ENCODE data around the gene STARD4. TPM values are rescaled to one million over a fixed set of nuclear protein-coding genes. Genes with fewer than 3 reads are reported as not detected.

STARD4 gene
- total and polyA plus RNA-seq, 8 donors: 4.4 to 45.5 (median 11.9) TPM

DNA sequence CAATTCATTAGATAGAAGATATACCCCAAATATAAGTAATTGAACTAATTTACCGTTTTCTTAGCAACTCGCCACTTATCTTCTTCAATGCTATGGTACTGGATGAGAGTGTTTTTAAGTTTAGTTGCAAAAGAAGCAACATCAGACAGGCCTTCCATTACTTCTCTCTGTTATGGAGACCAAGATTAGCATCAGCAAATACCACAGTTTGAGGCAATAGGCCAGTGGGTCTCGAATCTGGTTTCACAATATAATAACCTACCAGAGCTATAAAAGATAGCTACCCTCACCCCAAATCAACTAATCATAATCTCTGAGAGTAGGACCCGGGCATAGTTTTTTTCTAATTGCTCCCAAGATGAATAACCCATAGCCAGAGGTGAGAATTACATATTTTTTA lies 5.1 kb downstream of the STARD4 start:
- WGBS, 5 donors: 82 to 89% (median 84%) methylated on average over 4 of the region's 4 CpGs
- Histone ChIP-seq H3K36me3 (peaks cover 0 to 3% (median 0%) of the 10 kb centered on the region in 4 donors), H3K27me3 (no peaks in the 10 kb centered on the region), H3K4me3 (no peak overlapping the region), H3K4me1 (peaks cover 0 to 41% (median 28%) of the 10 kb centered on the region in 4 donors), H3K27ac (no peak overlapping the region), H3K9me3 (no peaks in the 10 kb centered on the region)
- intact Hi-C loops (cut with DNase I; ENCODE audit: low total_unique reads): no loop called here
- TF ChIP-seq POLR2AphosphoS5 (IDR thresholded peaks at IDR 0.05): no peak
- TF ChIP-seq EP300 (IDR thresholded peaks at IDR 0.05): no peak
- TF ChIP-seq, protein P1, sequence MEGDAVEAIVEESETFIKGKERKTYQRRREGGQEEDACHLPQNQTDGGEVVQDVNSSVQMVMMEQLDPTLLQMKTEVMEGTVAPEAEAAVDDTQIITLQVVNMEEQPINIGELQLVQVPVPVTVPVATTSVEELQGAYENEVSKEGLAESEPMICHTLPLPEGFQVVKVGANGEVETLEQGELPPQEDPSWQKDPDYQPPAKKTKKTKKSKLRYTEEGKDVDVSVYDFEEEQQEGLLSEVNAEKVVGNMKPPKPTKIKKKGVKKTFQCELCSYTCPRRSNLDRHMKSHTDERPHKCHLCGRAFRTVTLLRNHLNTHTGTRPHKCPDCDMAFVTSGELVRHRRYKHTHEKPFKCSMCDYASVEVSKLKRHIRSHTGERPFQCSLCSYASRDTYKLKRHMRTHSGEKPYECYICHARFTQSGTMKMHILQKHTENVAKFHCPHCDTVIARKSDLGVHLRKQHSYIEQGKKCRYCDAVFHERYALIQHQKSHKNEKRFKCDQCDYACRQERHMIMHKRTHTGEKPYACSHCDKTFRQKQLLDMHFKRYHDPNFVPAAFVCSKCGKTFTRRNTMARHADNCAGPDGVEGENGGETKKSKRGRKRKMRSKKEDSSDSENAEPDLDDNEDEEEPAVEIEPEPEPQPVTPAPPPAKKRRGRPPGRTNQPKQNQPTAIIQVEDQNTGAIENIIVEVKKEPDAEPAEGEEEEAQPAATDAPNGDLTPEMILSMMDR (IDR thresholded peaks at IDR 0.05): no peak
- TF ChIP-seq POLR2A (IDR thresholded peaks at IDR 0.05): no peak
- DNase-seq: no peak

DNA sequence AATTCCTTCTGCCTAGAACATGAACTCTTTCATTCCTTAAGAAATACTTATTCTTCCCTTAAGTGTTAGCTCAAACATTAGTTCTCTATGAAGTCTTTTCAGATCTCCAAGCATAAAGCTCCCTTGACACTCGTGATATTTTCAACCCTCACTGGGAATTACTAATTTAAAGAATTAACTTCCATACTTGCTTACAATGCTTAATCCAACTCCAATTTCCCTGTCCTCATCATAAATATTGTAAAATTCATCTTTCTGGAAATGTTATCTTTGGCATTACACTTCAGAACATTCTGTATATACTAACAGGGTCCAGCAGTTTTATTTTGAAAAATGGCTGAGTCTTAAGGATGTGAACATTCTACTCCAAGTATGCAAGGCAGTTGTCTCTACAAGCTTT lies 7.2 kb downstream of the STARD4 start:
- H3K27ac ChIP-seq: no peak overlapping the region
- WGBS, 5 donors: 62 to 88% (median 70%) methylated on average over 1 of the region's 1 CpG

DNA sequence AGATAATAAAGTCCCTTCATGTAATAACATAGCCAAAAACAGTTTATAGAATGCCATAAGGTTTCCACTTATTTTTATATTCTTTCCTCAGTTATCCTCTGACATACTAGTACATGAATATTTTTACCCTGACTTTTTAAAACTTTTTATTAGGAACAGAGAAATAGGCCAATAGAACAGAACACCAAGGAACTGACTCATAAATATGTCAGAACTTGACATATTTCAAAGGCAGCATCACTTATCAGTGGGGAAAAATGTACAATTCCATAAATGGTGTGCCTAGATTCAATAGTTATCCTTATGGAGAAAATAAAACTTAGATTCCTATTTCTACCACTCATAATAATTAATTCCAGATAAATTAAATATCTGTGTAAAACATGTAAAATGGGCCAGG lies 9.4 kb downstream of the STARD4 start:
- no peak for DNase-seq
- TF ChIP-seq EP300 (IDR thresholded peaks at IDR 0.05): no peak
- no peak for TF ChIP-seq POLR2A (IDR thresholded peaks at IDR 0.05)
- TF ChIP-seq, protein P1 (IDR thresholded peaks at IDR 0.05): no peak
- no peak for TF ChIP-seq POLR2AphosphoS5 (IDR thresholded peaks at IDR 0.05)
- H3K9me3 ChIP-seq: no peaks in the 10 kb centered on the region
- no peak overlapping the region for H3K27ac ChIP-seq
- H3K36me3 ChIP-seq: peaks cover 0 to 42% (median 23%) of the 10 kb centered on the region in 4 donors
- H3K4me3 ChIP-seq: no peak overlapping the region
- intact Hi-C loops (cut with DNase I; ENCODE audit: low total_unique reads): no loop called here
- H3K27me3 ChIP-seq: no peaks in the 10 kb centered on the region
- peaks cover 0 to 6% (median 2%) of the 10 kb centered on the region in 4 donors for H3K4me1 ChIP-seq

More for the DNA sequence above, 7.2 kb downstream of the STARD4 start:
- no peak overlapping the region for H3K4me3 ChIP-seq
- H3K27me3 ChIP-seq: no peaks in the 10 kb centered on the region
- H3K36me3 ChIP-seq: peaks cover 0 to 21% (median 8%) of the 10 kb centered on the region in 4 donors
- H3K4me1 ChIP-seq: peaks cover 0 to 25% (median 11%) of the 10 kb centered on the region in 4 donors
- TF ChIP-seq POLR2A (IDR thresholded peaks at IDR 0.05): no peak
- TF ChIP-seq POLR2AphosphoS5 (IDR thresholded peaks at IDR 0.05): no peak
- no peak for TF ChIP-seq EP300 (IDR thresholded peaks at IDR 0.05)
- TF ChIP-seq, protein P1 (IDR thresholded peaks at IDR 0.05): no peak
- H3K9me3 ChIP-seq: no peaks in the 10 kb centered on the region
- intact Hi-C loops (cut with DNase I; ENCODE audit: low total_unique reads): no loop called here
- peak in 1 of 2 donors; percentile 26 for DNase-seq

DNA sequence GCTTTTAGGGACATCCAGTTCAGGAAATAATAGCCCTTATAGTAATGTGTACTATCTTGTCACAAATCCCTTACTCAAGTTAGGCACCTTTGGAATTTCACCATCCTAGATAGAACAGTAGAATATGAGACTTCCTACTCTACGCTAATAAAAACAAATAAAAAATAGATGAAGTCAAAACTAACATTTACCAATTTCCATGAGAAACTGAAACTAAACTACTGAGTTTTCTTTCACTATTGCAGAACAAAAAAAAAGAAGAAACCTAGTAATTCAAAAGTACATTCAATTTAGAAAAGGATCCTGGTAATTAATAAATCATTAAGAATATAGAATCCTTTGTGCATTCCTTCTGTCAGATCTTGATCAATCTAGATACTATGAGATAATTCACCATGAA lies 14.0 kb downstream of the STARD4 start:
- intact Hi-C loops (cut with DNase I; ENCODE audit: low total_unique reads): no loop called here
- Histone ChIP-seq H3K27me3 (no peaks in the 10 kb centered on the region), H3K4me1 (no peaks in the 10 kb centered on the region), H3K27ac (no peak overlapping the region), H3K36me3 (peaks cover 0 to 44% (median 23%) of the 10 kb centered on the region in 4 donors), H3K4me3 (no peak overlapping the region), H3K9me3 (no peaks in the 10 kb centered on the region)
- DNase-seq: no peak
- 58 to 71% (median 62%) methylated on average over 1 of the region's 1 CpG for WGBS, 5 donors
- TF ChIP-seq POLR2A (IDR thresholded peaks at IDR 0.05) (no peak), POLR2AphosphoS5 (IDR thresholded peaks at IDR 0.05) (no peak), EP300 (IDR thresholded peaks at IDR 0.05) (no peak)

DNA sequence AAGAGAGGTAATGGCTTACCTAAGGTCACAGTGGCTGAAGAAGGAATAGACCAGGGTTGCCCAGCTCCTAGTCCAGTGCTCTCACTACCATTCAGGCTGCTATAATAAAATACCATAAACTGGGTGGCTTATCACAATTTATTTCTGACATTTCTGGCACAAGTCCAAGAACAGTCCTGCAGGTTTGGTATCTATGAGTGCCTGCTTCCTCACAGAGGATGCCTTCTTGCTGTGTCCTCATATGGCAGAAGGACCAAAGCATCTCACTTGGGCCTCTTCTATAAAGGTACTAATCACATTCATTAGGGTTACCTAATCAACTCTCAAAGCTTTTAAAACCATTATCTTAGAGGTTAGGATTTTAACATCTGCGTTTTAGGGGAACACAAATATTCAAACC lies 17.2 kb downstream of the STARD4 start:
- Histone ChIP-seq H3K4me1 (no peaks in the 10 kb centered on the region), H3K4me3 (no peak overlapping the region), H3K27me3 (no peaks in the 10 kb centered on the region), H3K36me3 (peaks cover 0 to 24% (median 15%) of the 10 kb centered on the region in 4 donors), H3K9me3 (no peaks in the 10 kb centered on the region), H3K27ac (no peak overlapping the region)
- WGBS, 5 donors: 88 to 100% (median 94%) methylated on average over 1 of the region's 1 CpG
- no peak for DNase-seq
- intact Hi-C loops (cut with DNase I; ENCODE audit: low total_unique reads): no loop called here
- TF ChIP-seq, protein P1 (IDR thresholded peaks at IDR 0.05): no peak
- TF ChIP-seq POLR2AphosphoS5 (IDR thresholded peaks at IDR 0.05) (no peak), POLR2A (IDR thresholded peaks at IDR 0.05) (no peak), EP300 (IDR thresholded peaks at IDR 0.05) (no peak)
